IPS-18c (cell line): Measurements from ENCODE around the gene PTPRR.
"Not testable (repeated sequence)": the region's sequence is repeated elsewhere in the genome, so short reads cannot be mapped to it uniquely, and the experiment has no call there.

Source experiments
- H3K4me3 ChIP-seq: 2 replicates; pipeline ENCODE4 v1.7.0; 2013; ENCODE audit warnings: low read depth, mild to moderate bottlenecking, low read length, moderate library complexity; ENCODE audit not compliant: insufficient read depth
- H3K9me3 ChIP-seq: one replicate; pipeline ENCODE4 v1.6.1; 2013; ENCODE audit warnings: mild to moderate bottlenecking, low read length, moderate library complexity; ENCODE audit not compliant: control insufficient read depth, insufficient read depth

The PTPRR gene

GRCh38 chr12:70745048-70745447 lies 175.5 kb downstream of the PTPRR start:
- no peaks in the 10 kb centered on the region for H3K9me3 ChIP-seq

GRCh38 chr12:70744178-70744577 lies 176.4 kb downstream of the PTPRR start:
- Histone ChIP-seq H3K4me3 (no peak overlapping the region), H3K9me3 (no peaks in the 10 kb centered on the region)

More at GRCh38 chr12:70745048-70745447, 175.5 kb downstream of the PTPRR start:
- no peak overlapping the region for H3K4me3 ChIP-seq

- Histone ChIP-seq H3K9me3 (no peaks in the 10 kb centered on the region), H3K4me3 (no peak overlapping the region)
Measured at GRCh38 chr12:70741256-70741655, 179.3 kb downstream of the PTPRR start.

GRCh38 chr12:70739756-70740155 lies 180.8 kb downstream of the PTPRR start:
- no peaks in the 10 kb centered on the region for H3K9me3 ChIP-seq

GRCh38 chr12:70736351-70737133 lies 184.0 kb downstream of the PTPRR start:
- no peaks in the 10 kb centered on the region for H3K9me3 ChIP-seq

More at GRCh38 chr12:70739756-70740155, 180.8 kb downstream of the PTPRR start:
- H3K4me3 ChIP-seq = no peak overlapping the region

GRCh38 chr12:70735197-70735596 lies 185.3 kb downstream of the PTPRR start:
- not testable (repeated sequence) for H3K4me3 ChIP-seq, H3K9me3 ChIP-seq

More at GRCh38 chr12:70736351-70737133, 184.0 kb downstream of the PTPRR start:
- H3K4me3 ChIP-seq = no peak overlapping the region

GRCh38 chr12:70733385-70733784 lies 187.2 kb downstream of the PTPRR start:
- no peak overlapping the region for H3K4me3 ChIP-seq

GRCh38 chr12:70732287-70732686 lies 188.3 kb downstream of the PTPRR start:
- H3K9me3 ChIP-seq = no peaks in the 10 kb centered on the region
- H3K4me3 ChIP-seq = no peak overlapping the region

More at GRCh38 chr12:70733385-70733784, 187.2 kb downstream of the PTPRR start:
- H3K9me3 ChIP-seq = no peaks in the 10 kb centered on the region

GRCh38 chr12:70730675-70731180 lies 189.8 kb downstream of the PTPRR start:
- Histone ChIP-seq H3K4me3 (no peak overlapping the region), H3K9me3 (no peaks in the 10 kb centered on the region)

- no peak overlapping the region for H3K4me3 ChIP-seq
- H3K9me3 ChIP-seq = no peaks in the 10 kb centered on the region
Measured at GRCh38 chr12:70724444-70724843, 196.1 kb downstream of the PTPRR start.

GRCh38 chr12:70722584-70723343 lies 197.8 kb downstream of the PTPRR start:
- no peak overlapping the region for H3K4me3 ChIP-seq
- no peaks in the 10 kb centered on the region for H3K9me3 ChIP-seq

GRCh38 chr12:70721656-70722357 lies 198.7 kb downstream of the PTPRR start:
- Histone ChIP-seq H3K9me3 (no peaks in the 10 kb centered on the region), H3K4me3 (no peak overlapping the region)

- no peaks in the 10 kb centered on the region for H3K9me3 ChIP-seq
- H3K4me3 ChIP-seq = no peak overlapping the region
Measured at GRCh38 chr12:70721216-70721615, 199.3 kb downstream of the PTPRR start.

GRCh38 chr12:70719672-70720420 lies 200.7 kb downstream of the PTPRR start:
- no peaks in the 10 kb centered on the region for H3K9me3 ChIP-seq
- H3K4me3 ChIP-seq = no peak overlapping the region; the same call in 1 of the 2 replicates

- Histone ChIP-seq H3K4me3 (no peak overlapping the region), H3K9me3 (no peaks in the 10 kb centered on the region)
Measured at GRCh38 chr12:70719071-70719470, 201.5 kb downstream of the PTPRR start.

- H3K9me3 ChIP-seq = no peaks in the 10 kb centered on the region
Measured at GRCh38 chr12:70711831-70712230, 208.7 kb downstream of the PTPRR start.

GRCh38 chr12:70709022-70709421 lies 211.5 kb downstream of the PTPRR start:
- no peaks in the 10 kb centered on the region for H3K9me3 ChIP-seq
- no peak overlapping the region for H3K4me3 ChIP-seq

More at GRCh38 chr12:70711831-70712230, 208.7 kb downstream of the PTPRR start:
- no peak overlapping the region for H3K4me3 ChIP-seq
